HCEC 1CT (cell line): ENCODE results near the gene H2BW1.
"Not testable (repeated sequence)": the region's sequence is repeated elsewhere in the genome, so short reads cannot be mapped to it uniquely, and the experiment has no call there.

Experiments used
- DNase-seq: peaks from one replicate; pipeline ENCODE4 v3.0.0-alpha.2; 2017

Gene H2BW1, protein sequence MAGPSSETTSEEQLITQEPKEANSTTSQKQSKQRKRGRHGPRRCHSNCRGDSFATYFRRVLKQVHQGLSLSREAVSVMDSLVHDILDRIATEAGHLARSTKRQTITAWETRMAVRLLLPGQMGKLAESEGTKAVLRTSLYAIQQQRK

DNA sequence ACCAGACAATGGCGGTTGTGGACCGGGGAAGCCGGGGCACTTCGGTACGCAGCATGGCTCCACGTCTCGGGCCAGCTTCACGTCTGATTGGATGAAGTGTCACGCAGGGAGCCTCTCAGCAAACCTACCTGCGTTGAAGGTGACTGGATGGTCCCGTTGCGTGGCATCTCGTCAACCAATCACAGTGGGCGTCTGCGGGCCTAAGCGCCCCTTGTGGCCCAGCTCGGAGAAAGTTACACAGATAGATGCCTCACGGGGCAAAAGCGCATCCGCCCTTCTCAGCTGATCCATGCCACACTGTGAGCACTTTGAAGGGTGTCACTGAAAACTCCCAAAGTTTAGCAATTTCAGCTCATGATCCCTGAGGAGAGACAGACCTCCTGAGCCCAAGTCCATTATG, at the start of gene H2BW1:
H2BW1 (minus strand) TSS at position 103 of the 400 bp plus-strand sequence. CDS start 132 bp downstream, outside the sequence.
- no peak for DNase-seq

- not testable (repeated sequence) for DNase-seq
Observed at GRCh38 chrX:104062636-104063035, 49.1 kb upstream of the H2BW1 start.

DNA sequence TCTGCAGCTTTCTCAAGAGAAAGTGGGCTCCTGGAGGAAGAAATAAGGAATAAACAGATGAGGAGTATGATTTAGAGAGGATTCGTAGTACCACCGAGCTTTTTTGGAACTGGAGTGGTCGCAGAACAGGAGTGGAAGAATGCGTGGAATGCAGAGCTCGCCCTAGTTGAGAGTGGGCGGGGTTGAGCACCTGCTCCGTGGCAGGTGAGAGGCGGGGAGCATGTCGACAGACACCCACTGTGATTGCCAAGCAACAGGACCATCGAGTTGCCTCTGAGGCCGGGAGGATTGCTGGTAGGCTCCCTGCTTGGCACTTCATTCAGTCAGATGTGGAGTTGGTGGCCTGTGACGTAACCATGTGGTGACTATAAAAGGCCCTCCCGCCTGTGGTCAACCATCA, 41.4 kb upstream of the H2BW1 start:
- DNase-seq: not testable (repeated sequence)

- no peak for DNase-seq
Observed at GRCh38 chrX:104047171-104047570, 33.7 kb upstream of the H2BW1 start.

- DNase-seq: no peak
Observed at GRCh38 chrX:104045642-104046041, 32.1 kb upstream of the H2BW1 start.

DNA sequence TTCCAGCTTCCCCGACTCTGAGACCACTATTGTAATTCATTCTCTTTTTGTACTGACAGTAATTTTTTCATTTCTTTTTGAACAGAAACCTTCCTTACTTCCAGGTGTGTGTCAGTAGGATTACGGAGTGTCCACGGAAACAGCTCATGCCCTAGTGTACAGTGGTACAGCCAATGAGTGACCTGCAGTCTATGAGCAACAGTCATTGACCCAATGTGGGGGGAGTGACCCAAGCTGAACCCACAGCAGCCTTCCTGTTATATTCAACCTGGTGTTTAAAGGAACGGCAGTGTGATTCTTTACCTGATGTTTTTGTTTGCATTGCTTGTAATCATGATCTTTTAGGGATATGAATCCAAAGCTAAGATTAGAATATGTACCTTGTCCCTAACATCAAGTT, 27.5 kb upstream of the H2BW1 start:
- DNase-seq: no peak

DNA sequence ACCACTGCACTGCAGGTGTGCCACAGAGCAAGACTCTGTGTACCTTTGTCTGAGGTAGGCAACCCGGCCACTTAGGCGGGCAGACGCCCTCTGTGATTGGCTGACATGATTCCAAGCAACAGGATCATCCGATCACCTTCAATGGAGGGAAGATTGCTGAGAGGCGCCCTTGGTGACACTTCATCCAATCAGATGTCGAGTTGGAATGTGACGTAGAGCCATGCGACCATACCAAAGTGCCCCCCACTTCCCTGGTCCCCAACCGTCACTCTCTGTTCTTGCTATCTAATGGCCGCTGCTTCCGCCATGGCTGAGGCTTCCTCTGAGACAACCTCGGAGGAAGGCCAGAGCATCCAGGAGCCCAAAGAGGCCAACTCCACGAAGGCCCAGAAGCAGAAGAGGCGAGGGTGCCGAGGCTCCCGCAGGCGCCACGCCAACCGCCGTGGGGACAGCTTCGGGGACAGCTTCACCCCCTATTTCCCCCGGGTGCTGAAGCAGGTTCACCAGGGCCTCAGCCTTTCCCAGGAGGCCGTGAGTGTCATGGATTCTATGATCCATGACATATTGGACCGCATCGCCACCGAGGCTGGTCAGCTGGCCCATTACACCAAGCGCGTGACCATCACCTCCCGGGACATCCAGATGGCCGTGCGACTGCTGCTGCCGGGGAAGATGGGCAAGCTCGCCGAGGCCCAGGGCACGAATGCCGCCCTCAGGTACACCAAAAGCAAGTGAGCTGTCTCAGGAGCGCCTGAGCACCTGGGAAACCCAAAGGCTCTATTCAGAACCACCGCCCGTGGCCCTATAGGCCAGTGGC, 26.4 kb upstream of the H2BW1 start, which contains the start of gene H2BW2:
H2BW2 (plus strand) TSS at position 268 of the 817 bp plus-strand sequence; CDS start at position 307, 39 bp downstream.
- DNase-seq: no peak

DNA sequence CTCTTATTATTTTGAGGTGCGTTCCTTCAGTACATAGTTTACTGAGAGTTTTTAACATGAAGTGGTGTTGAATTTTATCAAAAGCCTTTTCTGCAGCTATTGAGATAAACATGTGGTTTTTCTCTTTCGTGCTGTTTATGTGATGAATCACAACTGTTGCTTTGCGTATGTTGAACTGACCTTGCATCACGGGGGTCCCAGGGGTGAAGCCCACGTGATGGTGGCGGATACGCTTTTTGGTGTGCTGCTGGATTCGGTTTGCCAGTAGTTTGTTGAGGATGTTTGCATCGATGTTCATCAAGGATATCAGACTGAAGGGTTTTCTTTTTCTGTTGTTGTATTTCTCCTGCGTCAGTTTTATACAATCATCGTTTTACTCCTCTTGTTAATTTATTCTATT, 4.6 kb upstream of the H2BW1 start:
- DNase-seq: no peak

DNA sequence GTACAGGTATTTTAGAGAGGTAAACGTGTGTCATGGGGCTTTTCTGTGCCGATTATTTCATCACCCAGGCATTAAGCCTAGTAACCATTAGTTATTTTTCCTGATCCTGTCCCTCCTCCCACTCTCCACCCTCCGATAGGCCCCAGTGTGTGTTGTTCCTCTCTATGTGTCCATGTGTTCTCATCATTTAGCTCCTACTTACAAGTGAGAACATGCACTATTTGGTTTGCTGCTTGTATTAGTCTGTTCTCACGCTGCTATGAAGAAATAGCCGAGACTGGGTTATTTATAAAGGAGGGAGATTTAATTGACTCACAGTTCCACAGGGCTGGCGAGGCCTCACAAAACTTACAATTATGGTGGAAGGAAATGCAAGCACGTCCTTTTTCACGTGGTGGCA, 2.1 kb upstream of the H2BW1 start:
- DNase-seq: not testable (repeated sequence)

- no peak for DNase-seq
Observed at GRCh38 chrX:104013158-104013557, 350 bp downstream of the H2BW1 start.

DNA sequence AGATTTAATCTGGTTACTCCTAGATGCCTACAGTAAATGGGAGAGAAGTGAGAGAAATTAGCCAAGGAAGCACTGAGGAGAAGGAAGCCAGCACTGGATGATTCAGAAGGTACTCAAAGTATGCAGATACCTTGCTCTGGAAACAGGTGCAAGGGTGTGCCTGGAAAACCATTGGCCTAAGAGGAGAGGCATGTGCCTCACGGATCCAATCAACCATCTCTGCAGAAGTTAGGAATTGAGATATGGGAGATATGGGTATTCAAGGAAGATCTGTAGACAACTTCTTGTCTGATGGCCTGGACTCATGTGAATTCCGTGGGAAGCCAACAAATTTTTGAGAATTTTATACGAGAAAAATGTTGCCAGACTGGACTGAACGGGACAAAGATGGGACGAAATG, 4.7 kb downstream of the H2BW1 start:
- DNase-seq: no peak

- no peak for DNase-seq
Observed at GRCh38 chrX:103999234-103999633, 14.3 kb downstream of the H2BW1 start.

DNA sequence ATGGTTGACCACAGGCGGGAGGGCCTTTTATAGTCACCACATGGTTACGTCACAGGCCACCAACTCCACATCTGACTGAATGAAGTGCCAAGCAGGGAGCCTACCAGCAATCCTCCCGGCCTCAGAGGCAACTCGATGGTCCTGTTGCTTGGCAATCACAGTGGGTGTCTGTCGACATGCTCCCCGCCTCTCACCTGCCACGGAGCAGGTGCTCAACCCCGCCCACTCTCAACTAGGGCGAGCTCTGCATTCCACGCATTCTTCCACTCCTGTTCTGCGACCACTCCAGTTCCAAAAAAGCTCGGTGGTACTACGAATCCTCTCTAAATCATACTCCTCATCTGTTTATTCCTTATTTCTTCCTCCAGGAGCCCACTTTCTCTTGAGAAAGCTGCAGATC, 30.0 kb downstream of the H2BW1 start:
- not testable (repeated sequence) for DNase-seq

- DNase-seq: not testable (repeated sequence)
Observed at GRCh38 chrX:103962411-103963278, 50.9 kb downstream of the H2BW1 start, which contains the start of gene TMSB15B. Gene TMSB15B (plus strand): TSS chrX:103962627.
